ENCODE measurements around the gene KNL1. TPM values are rescaled to one million over a fixed set of nuclear protein-coding genes. Genes with fewer than 3 reads are reported as not detected.

The KNL1 gene
- total and polyA plus RNA-seq, 10 of the 15 experiments (the other 5 are each of a cell fraction or from before 2014, with no cell fraction given) = 10.9 to 55.5 (median 28.4) TPM

GRCh38 chr15:40650479-40650878 is 56.4 kb downstream of the KNL1 start:
- no peak for TF ChIP-seq RB1 (IDR thresholded peaks at IDR 0.05; ENCODE audit: borderline replicate concordance)
- TF ChIP-seq YBX1 (IDR thresholded peaks at IDR 0.05) = no peak
- no peak for TF ChIP-seq STAT3 (IDR thresholded peaks at IDR 0.05; ENCODE audit: low read depth, low read length)
- no peak for TF ChIP-seq MYC (IDR thresholded peaks at IDR 0.05; ENCODE audit: insufficient read depth, insufficient read length, insufficient replicate concordance, low read length, severe bottlenecking)
- no peak for TF ChIP-seq RCOR1 (conservative IDR thresholded peaks at IDR 0.05; ENCODE audit: low read depth, low read length)
- no peak for TF ChIP-seq SMC3 (IDR thresholded peaks at IDR 0.05; ENCODE audit: borderline replicate concordance, low read length)
- no peak for TF ChIP-seq PAX5 (IDR thresholded peaks at IDR 0.05; ENCODE audit: borderline replicate concordance, low read depth, low read length)
- TF ChIP-seq RFX5 (IDR thresholded peaks at IDR 0.05; ENCODE audit: low read depth, low read length) = no peak
- TF ChIP-seq RAD51 (IDR thresholded peaks at IDR 0.05) = no peak
- TF ChIP-seq BCL3 (IDR thresholded peaks at IDR 0.05; ENCODE audit: borderline replicate concordance, insufficient read depth, low read depth, low read length, poor library complexity, severe bottlenecking) = no peak
- no peak for TF ChIP-seq SIX5 (IDR thresholded peaks at IDR 0.05; ENCODE audit: low read depth, low read length, severe bottlenecking)
- TF ChIP-seq PML (IDR thresholded peaks at IDR 0.05; ENCODE audit: low read length) = no peak
- no peak for TF ChIP-seq IRF3 (IDR thresholded peaks at IDR 0.05)
- no peak for TF ChIP-seq E2F4 (IDR thresholded peaks at IDR 0.05; ENCODE audit: low read depth, low read length)
- Histone ChIP-seq H3K4me2 (ENCODE audit: control insufficient read depth, insufficient read depth) (no peak overlapping the region), H2AFZ (ENCODE audit: control insufficient read depth, low read depth, low read length) (no peak overlapping the region; the same call in none of the 2 replicates), H3K79me2 (ENCODE audit: control insufficient read depth, insufficient read depth, low read length) (no peaks in the 10 kb centered on the region), H3K36me3 (ENCODE audit: control insufficient read depth in 2 of 2, insufficient read depth in 2 of 2, low read length in 1 of 2) (peaks cover 0 to 25% of the 10 kb centered on the region in 2 experiments; a peak in 3 of 4 replicates), H3K27me3 (replicated peaks in 1 of 2; ENCODE audit: control insufficient read depth in 2 of 2, insufficient read depth in 2 of 2, low read length in 1 of 2) (no peaks in the 10 kb centered on the region), H3K27ac (ENCODE audit: control insufficient read depth, insufficient read depth) (no peak overlapping the region), H3K4me1 (ENCODE audit: control insufficient read depth, insufficient read depth, low read length) (no peaks in the 10 kb centered on the region), H4K20me1 (ENCODE audit: control insufficient read depth, insufficient read depth) (no peaks in the 10 kb centered on the region), H3K4me3 (no peak overlapping the region), H3K9ac (ENCODE audit: control insufficient read depth, insufficient read depth, low read length) (no peak overlapping the region), H3K9me3 (replicated peaks; ENCODE audit: control insufficient read depth, insufficient read depth, low read length) (no peaks in the 10 kb centered on the region)
- DNase-seq (ENCODE audit: low read depth, low spot score) (no peak), FAIRE-seq (no peak), ATAC-seq (no peak)
- ChIA-PET SMC1A (ENCODE audit: uncharacterized antibody, unreplicated experiment) (interaction anchor here (0.5 to 2.7 kb wide), 10 partner anchors 10 to 156 kb away, joined by 3 to 8 read pairs (median 3); no protein-coding TSS in a partner anchor), CTCF (interaction anchor here (0.6 to 1.3 kb wide), 5 partner anchors 12 to 1505 kb away, joined by 3 to 7 read pairs (median 4); no protein-coding TSS in a partner anchor), RAD21 (ENCODE audit: unreplicated experiment) (interaction anchor here (1.2 kb wide), 2 partner anchors 19 to 131 kb away, joined by 3 read pairs; no protein-coding TSS in a partner anchor), POLR2A (interaction anchor here (0.6 to 0.7 kb wide), 4 partner anchors 13 to 79 kb away, joined by 3 to 5 read pairs (median 4); no protein-coding TSS in a partner anchor)
- BruUV-seq (replicated peaks) = no TSS peak
- intact Hi-C loops (cut with micrococcal nuclease; ENCODE audit: unreplicated experiment) = no loop called here
- in situ Hi-C loops (cut with MboI) = no loop called here

Measured in GM12878 (cell line).